Breast epithelium (tissue), 4 donors: ENCODE results near the gene TNNI3K. TPM values are rescaled to one million over a fixed set of nuclear protein-coding genes. Genes with fewer than 3 reads are reported as not detected.

Experiments
- DNase-seq, 2 donors: peaks; one replicate each; pipeline ENCODE4 v3.0.0-alpha.2; 2019; ENCODE audit warnings: low spot score in 2 of 2
- H3K27ac ChIP-seq, 2 donors: fragments of 200-600 bp; sonication (generic) in 1 of 2; one replicate each; pipeline ENCODE4 v1.5.1; 2016 to 2019; ENCODE audit warnings: mild to moderate bottlenecking in 1 of 2
- H3K27me3 ChIP-seq, 2 donors: fragments of 200-600 bp; sonication (generic) in 1 of 2; one replicate each; pipeline versions ENCODE4 v1.5.1 to v1.6.0; 2017 to 2019; ENCODE audit warnings: control low read depth in 1 of 2, mild to moderate bottlenecking in 1 of 2
- H3K36me3 ChIP-seq: fragments of 200-600 bp; one replicate; pipeline ENCODE4 v1.5.1; 2019
- H3K4me1 ChIP-seq, 2 donors: fragments of 200-600 bp; sonication (generic); one replicate each; pipeline ENCODE4 v1.5.1; 2016 to 2019; ENCODE audit warnings: control low read depth in 1 of 2
- H3K4me3 ChIP-seq, 3 donors: fragments of 200-600 bp; sonication (generic); 1 replicate in 2 of 3; 2 replicates in 1 of 3; pipeline ENCODE4 v1.5.1; 2016 to 2019; ENCODE audit warnings: mild to moderate bottlenecking in 3 of 3, moderate library complexity in 2 of 3
- H3K9me3 ChIP-seq, 2 donors: fragments of 200-600 bp; sonication (generic) in 1 of 2; one replicate each; pipeline ENCODE4 v1.5.1; 2016 to 2019; ENCODE audit warnings: control low read depth in 1 of 2
- CTCF ChIP-seq, 3 donors: fragments of 450-650 bp; IDR thresholded peaks; one replicate each; pipeline ENCODE4 v1.5.1; 2016 to 2017; ENCODE audit warnings: antibody characterized with exemption in 3 of 3, mild to moderate bottlenecking in 3 of 3, moderate library complexity in 3 of 3
- POLR2A ChIP-seq: fragments of 450-650 bp; IDR thresholded peaks from one replicate; pipeline ENCODE4 v1.6.1; 2016; ENCODE audit warnings: antibody characterized with exemption, mild to moderate bottlenecking, moderate library complexity
- POLR2AphosphoS5 ChIP-seq, 3 donors: sonication (generic); formaldehyde crosslinking; IDR thresholded peaks; one replicate each; pipeline ENCODE4 v1.6.1; 2017; ENCODE audit warnings: antibody characterized with exemption in 3 of 3
- intact Hi-C: fragments of 100-400 bp; cut with DNase I; formaldehyde crosslinking; loops from one replicate; pipeline ENCODE4 v1.15.1; 2023; ENCODE audit warnings: low total_unique reads
- total RNA-seq, 3 donors: library from RNA; depleted of rRNA; stranded (reverse); fragments of >200 nt; gene quantifications; one replicate each; pipeline ENCODE4 v1.1.0, GENCODE V29; 2016

TNNI3K gene
- total RNA-seq, 3 donors from 2014 or later, result 1.3 to 3.7 (median 2.5) TPM

GRCh38 chr1:74464037-74464436, 228.8 kb downstream of the TNNI3K start:
- Histone ChIP-seq H3K27ac (no peak overlapping the region), H3K4me1 (no peaks in the 10 kb centered on the region), H3K9me3 (no peaks in the 10 kb centered on the region), H3K27me3 (no peaks in the 10 kb centered on the region), H3K36me3 (no peaks in the 10 kb centered on the region), H3K4me3 (no peak overlapping the region)
- no peak for DNase-seq
- intact Hi-C loops, result no loop called here
- TF ChIP-seq POLR2A (no peak), POLR2AphosphoS5 (IDR thresholded peaks at IDR 0.05) (no peak), CTCF (IDR thresholded peaks at IDR 0.05) (no peak)

GRCh38 chr1:74465193-74465681, 230.1 kb downstream of the TNNI3K start:
- no peaks in the 10 kb centered on the region for H3K36me3 ChIP-seq
- H3K27ac ChIP-seq, result no peak overlapping the region
- DNase-seq, result no peak
- H3K4me1 ChIP-seq, result no peaks in the 10 kb centered on the region
- no peaks in the 10 kb centered on the region for H3K27me3 ChIP-seq
- intact Hi-C loops, result no loop called here
- no peak for TF ChIP-seq POLR2AphosphoS5 (IDR thresholded peaks at IDR 0.05)
- TF ChIP-seq CTCF (IDR thresholded peaks at IDR 0.05), result no peak
- TF ChIP-seq POLR2A, result no peak
- H3K4me3 ChIP-seq, result no peak overlapping the region
- no peaks in the 10 kb centered on the region for H3K9me3 ChIP-seq

- intact Hi-C loops, result no loop called here
- H3K9me3 ChIP-seq, result no peaks in the 10 kb centered on the region
- no peaks in the 10 kb centered on the region for H3K4me1 ChIP-seq
- DNase-seq, result no peak
- no peak overlapping the region for H3K27ac ChIP-seq
- no peaks in the 10 kb centered on the region for H3K27me3 ChIP-seq
- no peaks in the 10 kb centered on the region for H3K36me3 ChIP-seq
- H3K4me3 ChIP-seq, result no peak overlapping the region
- no peak for TF ChIP-seq CTCF (IDR thresholded peaks at IDR 0.05)
These were observed 232.7 kb downstream of the TNNI3K start for GRCh38 chr1:74467786-74468377.

GRCh38 chr1:74468982-74469603, 233.9 kb downstream of the TNNI3K start:
- Histone ChIP-seq H3K4me3 (no peak overlapping the region), H3K9me3 (no peaks in the 10 kb centered on the region), H3K27me3 (no peaks in the 10 kb centered on the region), H3K36me3 (no peaks in the 10 kb centered on the region), H3K27ac (no peak overlapping the region), H3K4me1 (no peaks in the 10 kb centered on the region)
- intact Hi-C loops, result no loop called here
- no peak for DNase-seq
- TF ChIP-seq CTCF (IDR thresholded peaks at IDR 0.05) (peak in 2 of 3 donors; percentile 28 to 48), POLR2AphosphoS5 (IDR thresholded peaks at IDR 0.05) (no peak), POLR2A (no peak)

- H3K4me1 ChIP-seq, result no peaks in the 10 kb centered on the region
- intact Hi-C loops, result no loop called here
- no peaks in the 10 kb centered on the region for H3K9me3 ChIP-seq
- no peak for TF ChIP-seq CTCF (IDR thresholded peaks at IDR 0.05)
- TF ChIP-seq POLR2AphosphoS5 (IDR thresholded peaks at IDR 0.05), result no peak
- no peak for TF ChIP-seq POLR2A
- no peak overlapping the region for H3K4me3 ChIP-seq
- no peak overlapping the region for H3K27ac ChIP-seq
- DNase-seq, result no peak
- no peaks in the 10 kb centered on the region for H3K27me3 ChIP-seq
- no peaks in the 10 kb centered on the region for H3K36me3 ChIP-seq
These were observed 235.1 kb downstream of the TNNI3K start for GRCh38 chr1:74470251-74470650.
